ENCODE data around the gene BFSP2. TPM values are rescaled to one million over a fixed set of nuclear protein-coding genes. Genes with fewer than 3 reads are reported as not detected.

Gene BFSP2
- total and polyA plus RNA-seq, 2 of the 4 experiments (the other 2 are of a cell fraction), result not detected

GRCh38 chr3:133440652-133441051, 40.8 kb downstream of the BFSP2 start:
- Histone ChIP-seq H2BK120ac (ENCODE audit: low read depth, low read length) (no peak overlapping the region), H3K56ac (ENCODE audit: extremely low read depth, insufficient read depth, low read length) (no peak overlapping the region), H3K4ac (ENCODE audit: low read depth, low read length) (no peak overlapping the region), H3K18ac (ENCODE audit: low read depth, low read length) (no peak overlapping the region), H3K14ac (replicated peaks; ENCODE audit: low read depth, low read length) (no peak overlapping the region), H3K27ac (ENCODE audit: insufficient read depth, low read length) (no peak overlapping the region), H3K9me3 (ENCODE audit: control insufficient read depth, insufficient read depth, low read length) (no peaks in the 10 kb centered on the region), H3K4me2 (ENCODE audit: low read depth, low read length) (no peak overlapping the region), H3K23ac (ENCODE audit: low read depth, low read length) (no peak overlapping the region), H3K79me1 (ENCODE audit: low read depth in 1 of 2, low read length in 2 of 2) (no peaks in the 10 kb centered on the region), H2AFZ (replicated peaks; ENCODE audit: low read length, poor library complexity) (no peak overlapping the region), H3K9me1 (ENCODE audit: insufficient read depth, low read length) (peaks cover 3% of the 10 kb centered on the region; the same call in 1 of the 2 replicates), H2BK20ac (ENCODE audit: low read depth, low read length) (no peak overlapping the region), H2BK15ac (ENCODE audit: low read depth, low read length) (no peak overlapping the region), H4K5ac (ENCODE audit: low read depth, low read length) (no peak overlapping the region), H2BK5ac (ENCODE audit: low read depth, low read length, poor library complexity, severe bottlenecking) (no peak overlapping the region), H4K8ac (ENCODE audit: low read depth in 2 of 2, low read length in 2 of 2) (no peak overlapping the region), H2AK9ac (replicated peaks; ENCODE audit: low read depth, low read length, poor library complexity) (no peak overlapping the region), H4K91ac (ENCODE audit: insufficient read depth, low read depth, low read length) (no peak overlapping the region), H4K20me1 (ENCODE audit: insufficient read depth, low read length) (no peaks in the 10 kb centered on the region), H3K36me3 (ENCODE audit: control insufficient read depth, insufficient read depth, low read length) (no peaks in the 10 kb centered on the region), H2AK5ac (ENCODE audit: low read depth, low read length) (no peak overlapping the region), H3K27me3 (ENCODE audit: control insufficient read depth, insufficient read depth, low read length) (no peaks in the 10 kb centered on the region), H3K9ac (ENCODE audit: low read depth, low read length) (no peak overlapping the region), H3K4me1 (ENCODE audit: control insufficient read depth, insufficient read depth, low read length) (peaks cover 2% of the 10 kb centered on the region), H3K4me3 (ENCODE audit: insufficient read depth, low read depth, low read length) (no peak overlapping the region)
- dilution Hi-C loops (cut with HindIII; ENCODE audit: low sequenced_read_pairs, unreplicated experiment), result no loop called here
- ChIA-PET CTCF (no interaction called here), POLR2A (ENCODE audit: unreplicated experiment) (interaction anchor here (0.5 kb wide), 1 partner anchor 136 kb away, joined by 3 read pairs; no protein-coding TSS in a partner anchor)
- DNase-seq (peak; percentile 76), ATAC-seq (ENCODE audit: low read depth) (peak; percentile 73)
- in situ Hi-C loops (cut with MboI; ENCODE audit: low sequenced_read_pairs), result no loop called here
- TF ChIP-seq, protein P1, sequence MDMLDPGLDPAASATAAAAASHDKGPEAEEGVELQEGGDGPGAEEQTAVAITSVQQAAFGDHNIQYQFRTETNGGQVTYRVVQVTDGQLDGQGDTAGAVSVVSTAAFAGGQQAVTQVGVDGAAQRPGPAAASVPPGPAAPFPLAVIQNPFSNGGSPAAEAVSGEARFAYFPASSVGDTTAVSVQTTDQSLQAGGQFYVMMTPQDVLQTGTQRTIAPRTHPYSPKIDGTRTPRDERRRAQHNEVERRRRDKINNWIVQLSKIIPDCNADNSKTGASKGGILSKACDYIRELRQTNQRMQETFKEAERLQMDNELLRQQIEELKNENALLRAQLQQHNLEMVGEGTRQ (IDR thresholded peaks at IDR 0.05; ENCODE audit: low read depth, low read length), result no peak
- TF ChIP-seq RFX5 (IDR thresholded peaks at IDR 0.05; ENCODE audit: low read depth, low read length), result no peak
- TF ChIP-seq MAFK (IDR thresholded peaks at IDR 0.05; ENCODE audit: low read depth, low read length), result no peak
- no peak for TF ChIP-seq FOS (IDR thresholded peaks at IDR 0.05; ENCODE audit: low read depth, low read length)
- no peak for TF ChIP-seq RCOR1 (IDR thresholded peaks at IDR 0.05; ENCODE audit: insufficient replicate concordance, low read length)
- TF ChIP-seq MXI1 (IDR thresholded peaks at IDR 0.05; ENCODE audit: borderline replicate concordance, low read depth, low read length), result no peak
- no peak for TF ChIP-seq CEBPB (IDR thresholded peaks at IDR 0.05; ENCODE audit: low read depth, low read length)
- TF ChIP-seq BHLHE40 (IDR thresholded peaks at IDR 0.05; ENCODE audit: low read depth, low read length), result no peak
- TF ChIP-seq, protein P2, sequence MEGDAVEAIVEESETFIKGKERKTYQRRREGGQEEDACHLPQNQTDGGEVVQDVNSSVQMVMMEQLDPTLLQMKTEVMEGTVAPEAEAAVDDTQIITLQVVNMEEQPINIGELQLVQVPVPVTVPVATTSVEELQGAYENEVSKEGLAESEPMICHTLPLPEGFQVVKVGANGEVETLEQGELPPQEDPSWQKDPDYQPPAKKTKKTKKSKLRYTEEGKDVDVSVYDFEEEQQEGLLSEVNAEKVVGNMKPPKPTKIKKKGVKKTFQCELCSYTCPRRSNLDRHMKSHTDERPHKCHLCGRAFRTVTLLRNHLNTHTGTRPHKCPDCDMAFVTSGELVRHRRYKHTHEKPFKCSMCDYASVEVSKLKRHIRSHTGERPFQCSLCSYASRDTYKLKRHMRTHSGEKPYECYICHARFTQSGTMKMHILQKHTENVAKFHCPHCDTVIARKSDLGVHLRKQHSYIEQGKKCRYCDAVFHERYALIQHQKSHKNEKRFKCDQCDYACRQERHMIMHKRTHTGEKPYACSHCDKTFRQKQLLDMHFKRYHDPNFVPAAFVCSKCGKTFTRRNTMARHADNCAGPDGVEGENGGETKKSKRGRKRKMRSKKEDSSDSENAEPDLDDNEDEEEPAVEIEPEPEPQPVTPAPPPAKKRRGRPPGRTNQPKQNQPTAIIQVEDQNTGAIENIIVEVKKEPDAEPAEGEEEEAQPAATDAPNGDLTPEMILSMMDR (conservative IDR thresholded peaks at IDR 0.05; ENCODE audit: low read depth, low read length), result no peak
- no peak for TF ChIP-seq MAZ (IDR thresholded peaks at IDR 0.05; ENCODE audit: borderline replicate concordance, low read depth, low read length)
- no peak for TF ChIP-seq SMC3 (IDR thresholded peaks at IDR 0.05; ENCODE audit: low read depth, low read length)
- no peak for TF ChIP-seq CHD1 (IDR thresholded peaks at IDR 0.05; ENCODE audit: low read depth, low read length)
- TF ChIP-seq NFE2L2 (IDR thresholded peaks at IDR 0.05; ENCODE audit: low read depth, low read length), result no peak
- TF ChIP-seq ELK1 (IDR thresholded peaks at IDR 0.05; ENCODE audit: borderline replicate concordance, low read depth, low read length), result no peak
- no peak for TF ChIP-seq POLR2A (IDR thresholded peaks at IDR 0.05; ENCODE audit: low read depth, low read length)
- TF ChIP-seq RAD21 (IDR thresholded peaks at IDR 0.05; ENCODE audit: low read length), result no peak
- no TSS peak for BruUV-seq (replicated peaks)
- intact Hi-C loops (cut with micrococcal nuclease), result loop anchor here (10.0 kb wide), 1 partner anchor 474 kb away; no protein-coding TSS in a partner anchor
- WGBS, 2 experiments (ENCODE audit: extremely low coverage in 2 of 2, insufficient read length in 1 of 2), result no CpG with 5 or more reads among the region's 2 CpGs
